ENCODE measurements around the gene RNF13.

- no peak for TF ChIP-seq TAF1 (IDR thresholded peaks at IDR 0.05; ENCODE audit: borderline replicate concordance, insufficient read depth, low read length)
- TF ChIP-seq POLR2AphosphoS5 (IDR thresholded peaks at IDR 0.05; ENCODE audit: low read depth, low read length) = no peak
- no peak for TF ChIP-seq REST (IDR thresholded peaks at IDR 0.05; ENCODE audit: insufficient read depth in 1 of 2, low read depth in 2 of 2, low read length in 2 of 2)
- TF ChIP-seq SIN3A (IDR thresholded peaks at IDR 0.05; ENCODE audit: borderline replicate concordance, insufficient read depth, low read length) = no peak
- TF ChIP-seq FOXP2 (optimal IDR thresholded peaks at IDR 0.05; ENCODE audit: borderline replicate concordance, extremely low read depth, extremely low read length, insufficient read depth) = no peak
These were observed 54.5 kb downstream of the RNF13 start for GRCh38 chr3:149867563-149867962.
